Measurements from ENCODE around the gene CBX6. TPM values are rescaled to one million over a fixed set of nuclear protein-coding genes. Genes with fewer than 3 reads are reported as not detected.

The CBX6 gene
- total and polyA plus RNA-seq, 9 of the 15 experiments (the other 6 are each of a cell fraction or from before 2014, with no cell fraction given), result 0.75 to 31.6 (median 8.0) TPM

DNA sequence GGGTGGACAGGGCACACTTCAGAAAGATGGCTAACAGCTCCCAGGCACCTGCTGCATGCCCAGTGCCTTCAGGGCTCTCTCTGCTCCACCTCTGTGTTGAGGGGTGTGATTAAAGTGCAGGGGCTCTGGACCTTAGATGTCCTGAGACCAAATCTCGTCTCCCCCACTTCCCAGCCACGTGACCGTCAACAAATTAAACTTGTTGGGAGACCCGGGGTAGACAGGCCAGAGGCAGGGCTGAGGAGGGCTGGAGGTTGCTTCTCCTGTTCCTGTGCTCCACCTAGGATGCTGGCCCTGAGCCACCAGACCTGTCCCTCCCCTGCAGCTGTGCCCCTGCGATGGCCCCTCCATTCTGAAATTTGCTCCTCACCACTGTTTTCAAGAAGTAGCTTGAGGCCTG lies 45.2 kb downstream of the CBX6 start (continued):
- TF ChIP-seq RREB1 (CRISPR knock-in tag; IDR thresholded peaks at IDR 0.05) (no peak), ZKSCAN1 (IDR thresholded peaks at IDR 0.05; ENCODE audit: low read depth, low read length) (no peak), ZNF785 (CRISPR knock-in tag; IDR thresholded peaks at IDR 0.05) (no peak)

DNA sequence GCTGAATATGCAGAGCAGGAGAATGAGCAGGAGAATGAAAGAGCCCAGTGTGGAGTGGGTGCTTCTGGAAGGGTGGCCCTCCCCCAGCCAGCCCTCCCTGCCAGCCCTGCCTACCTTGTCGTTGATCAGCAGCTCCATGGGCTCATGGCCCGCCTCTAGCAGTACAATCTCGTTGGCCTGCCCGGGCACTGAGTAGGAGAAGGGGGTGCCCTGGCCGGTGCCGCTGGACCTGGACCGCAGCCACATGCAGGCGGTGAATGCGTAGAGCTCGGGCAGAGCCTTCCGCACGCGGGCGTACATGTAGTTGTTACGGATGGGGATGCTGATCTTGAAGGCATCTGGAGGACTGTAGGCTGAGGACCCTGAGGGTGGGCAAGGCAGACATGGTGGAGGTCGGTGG lies 45.6 kb downstream of the CBX6 start:
- H3K9me3 ChIP-seq (replicated peaks; ENCODE audit: control insufficient read depth, insufficient read depth, low read depth, low read length), result no peaks in the 10 kb centered on the region
- no peak overlapping the region for H3K27ac ChIP-seq (ENCODE audit: extremely low read depth, low read depth, low read length)
- H4K20me1 ChIP-seq (replicated peaks; ENCODE audit: control insufficient read depth, insufficient read depth, low read length), result peaks cover 6% of the 10 kb centered on the region; the same call in 1 of the 2 replicates
- H3K36me3 ChIP-seq (ENCODE audit: control insufficient read depth, insufficient read depth, low read length), result no peaks in the 10 kb centered on the region
- H2AFZ ChIP-seq (ENCODE audit: low read depth, low read length), result no peak overlapping the region
- BruUV-seq (replicated peaks), result no TSS peak
- H3K4me3 ChIP-seq, result no peak overlapping the region
- H3K9ac ChIP-seq (ENCODE audit: insufficient read depth in 1 of 2, low read depth in 2 of 2, low read length in 2 of 2), result no peak overlapping the region
- 20% methylated on average over 4 of the region's 16 CpGs for WGBS (ENCODE audit: insufficient coverage, low coverage, missing lambda C conversion rate)
- no peaks in the 10 kb centered on the region for H3K27me3 ChIP-seq (ENCODE audit: control insufficient read depth in 2 of 2, insufficient read depth in 2 of 2, low read length in 2 of 2)
- no peak for DNase-seq (ENCODE audit: extremely low read depth in 1 of 4, low spot score in 3 of 4)
- no peaks in the 10 kb centered on the region for H3K9me1 ChIP-seq (ENCODE audit: control insufficient read depth, insufficient read depth, low read length)
- in situ Hi-C loops (cut with MboI), result no loop called here
- H3K79me2 ChIP-seq (ENCODE audit: control insufficient read depth, insufficient read depth, low read length), result no peaks in the 10 kb centered on the region
- no peak for ATAC-seq
- CTCF ChIA-PET (ENCODE audit: low intra/inter-chr PET ratio), result no interaction called here
- FAIRE-seq, result no peak
- POLR2A ChIA-PET, result interaction anchor here (1.3 kb wide), 1 partner anchor 11 kb away, joined by 6 read pairs; no protein-coding TSS in a partner anchor
- no peak overlapping the region for H3K4me2 ChIP-seq (ENCODE audit: insufficient read depth, low read length)
- intact Hi-C loops (cut with micrococcal nuclease), result no loop called here
- no peaks in the 10 kb centered on the region; a peak in 2 of 5 replicates for H3K4me1 ChIP-seq (replicated peaks in 1 of 2; ENCODE audit: control insufficient read depth in 2 of 2, insufficient read depth in 2 of 2, low read length in 2 of 2)
- no peak for TF ChIP-seq HIVEP1 (CRISPR knock-in tag; IDR thresholded peaks at IDR 0.05)
- no peak for TF ChIP-seq RNF2 (IDR thresholded peaks at IDR 0.05)
- no peak for TF ChIP-seq SMARCC2 (IDR thresholded peaks at IDR 0.05; ENCODE audit: low read depth)
- no peak for TF ChIP-seq AFF1 (IDR thresholded peaks at IDR 0.05; ENCODE audit: low read depth in 1 of 2, partially characterized antibody in 2 of 2)
- no peak for TF ChIP-seq CTCFL (IDR thresholded peaks at IDR 0.05; ENCODE audit: borderline replicate concordance, insufficient read depth, low read depth, low read length, poor library complexity, severe bottlenecking)
- no peak for TF ChIP-seq ZNF197 (CRISPR knock-in tag; IDR thresholded peaks at IDR 0.05; ENCODE audit: low read depth)

Data from K562 (cell line).